ENCODE results near the gene OR5I1. TPM values are rescaled to one million over a fixed set of nuclear protein-coding genes. Genes with fewer than 3 reads are reported as not detected.
A peak's percentile ranks its signal among the peaks of the same experiment; 100 is the strongest.

Gene OR5I1
- polyA plus RNA-seq, 2 of the 4 experiments (the other 2 are of a cell fraction) = not detected

DNA sequence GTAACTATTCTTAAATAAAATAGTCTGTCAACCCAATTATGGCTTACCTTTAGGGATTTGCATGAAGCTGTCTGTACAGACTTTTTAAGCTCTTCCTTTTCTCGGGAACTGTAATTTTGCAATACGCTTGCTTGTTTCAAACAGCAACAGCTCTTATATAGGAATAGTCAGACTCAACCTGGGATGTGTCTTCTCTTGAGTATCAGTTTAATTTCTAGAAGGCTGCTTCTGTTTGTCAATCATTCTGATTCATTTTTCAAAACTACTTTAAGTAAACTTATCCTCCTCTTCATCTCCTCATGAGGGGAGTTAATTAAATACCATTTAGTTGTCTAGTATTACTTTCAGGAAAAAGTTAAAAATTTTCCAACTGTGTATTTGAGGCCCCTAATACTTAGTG, 33.6 kb upstream of the OR5I1 start, which contains the start of gene OR10AG1:
OR10AG1 (minus strand) TSS at position 101 of the 400 bp plus-strand sequence; CDS start at position 63, 38 bp downstream.
- WGBS (ENCODE audit: missing lambda C conversion rate) = 0% methylated on average over 2 of the region's 2 CpGs
- H3K4me2 ChIP-seq = no peak within 1 kb of the TSS
- H3K27ac ChIP-seq = no peak within 1 kb of the TSS
- no peaks in the 10 kb centered on the region for H3K4me1 ChIP-seq
- H3K9me3 ChIP-seq = no peaks in the 10 kb centered on the region
- TF ChIP-seq, protein P1, sequence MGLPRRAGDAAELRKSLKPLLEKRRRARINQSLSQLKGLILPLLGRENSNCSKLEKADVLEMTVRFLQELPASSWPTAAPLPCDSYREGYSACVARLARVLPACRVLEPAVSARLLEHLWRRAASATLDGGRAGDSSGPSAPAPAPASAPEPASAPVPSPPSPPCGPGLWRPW (IDR thresholded peaks at IDR 0.05) = no peak
- TF ChIP-seq KDM1A (IDR thresholded peaks at IDR 0.05; ENCODE audit: low read depth) (no peak), HEYL (CRISPR knock-in tag; IDR thresholded peaks at IDR 0.05) (no peak), RFX5 (IDR thresholded peaks at IDR 0.05) (no peak)
- ChIA-PET POLR2A (no interaction called here), CTCF (no interaction called here)
- ATAC-seq (no peak), FAIRE-seq (no peak), DNase-seq (ENCODE audit: low read depth in 1 of 2, low spot score in 1 of 2) (no peak)
- no peak within 1 kb of the TSS for H3K4me3 ChIP-seq

DNA sequence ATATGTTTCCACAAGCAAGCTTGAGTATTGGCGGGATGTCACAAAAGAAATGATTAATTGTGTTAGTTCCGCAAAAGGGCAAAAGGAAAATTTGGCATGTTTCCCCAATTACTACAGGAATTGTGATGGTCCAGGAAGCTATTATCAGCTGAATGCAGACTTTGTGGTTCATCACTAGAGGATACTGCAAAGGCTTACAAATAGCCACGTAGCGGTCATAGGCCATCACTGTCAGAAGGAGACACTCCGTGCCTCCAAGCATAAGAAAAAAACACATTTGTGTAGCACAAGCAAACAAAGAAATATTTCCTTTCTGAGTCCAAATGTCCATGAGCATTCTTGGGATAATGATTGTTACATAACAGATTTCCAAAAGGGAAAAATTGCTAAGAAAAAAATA, 31.7 kb upstream of the OR5I1 start:
- 22% methylated on average over 5 of the region's 5 CpGs for WGBS (ENCODE audit: missing lambda C conversion rate)

DNA sequence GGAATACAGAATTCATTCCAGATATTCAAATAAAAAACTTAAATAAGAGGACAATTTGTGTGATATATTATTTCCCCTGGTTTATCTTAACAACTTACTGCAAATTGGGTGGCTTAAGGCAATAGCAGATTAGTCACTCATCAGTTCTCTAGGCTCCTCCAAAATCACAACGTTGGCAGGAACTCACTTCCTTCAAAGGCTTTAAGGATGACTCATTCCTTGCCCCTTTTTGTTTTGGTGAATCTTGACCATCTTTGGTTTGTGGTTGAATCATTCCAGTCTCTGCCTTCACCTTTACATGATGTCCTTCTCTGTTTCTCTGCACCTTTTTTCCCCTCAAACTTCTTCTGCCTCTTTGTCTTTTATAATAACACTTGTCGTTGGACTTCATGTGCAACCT, 30.2 kb upstream of the OR5I1 start:
- Histone ChIP-seq H3K4me1 (no peaks in the 10 kb centered on the region), H3K4me3 (no peak overlapping the region), H3K27ac (no peak overlapping the region), H3K4me2 (no peak overlapping the region), H3K9me3 (no peaks in the 10 kb centered on the region)
- POLR2A ChIA-PET = no interaction called here
- 6% methylated on average over 2 of the region's 2 CpGs for WGBS (ENCODE audit: missing lambda C conversion rate)
- CTCF ChIA-PET = no interaction called here
- no peak for DNase-seq (ENCODE audit: low read depth in 1 of 2, low spot score in 1 of 2)
- TF ChIP-seq FOSL2 (IDR thresholded peaks at IDR 0.05) (no peak), FOSL2 (CRISPR knock-in tag; IDR thresholded peaks at IDR 0.05) (0 out of 2 replicates have a peak, but pooled peaks have one; percentile 17), RNF2 (IDR thresholded peaks at IDR 0.05; ENCODE audit: borderline replicate concordance, low read depth) (no peak)
- no peak for FAIRE-seq
- ATAC-seq = no peak

More for the DNA sequence above, 31.7 kb upstream of the OR5I1 start:
- ATAC-seq (no peak), FAIRE-seq (no peak), DNase-seq (ENCODE audit: low read depth in 1 of 2, low spot score in 1 of 2) (no peak)
- TF ChIP-seq FOXS1 (CRISPR knock-in tag; IDR thresholded peaks at IDR 0.05) (no peak), JUNB (IDR thresholded peaks at IDR 0.05) (no peak), KDM1A (IDR thresholded peaks at IDR 0.05; ENCODE audit: low read depth) (no peak), ESRRA (IDR thresholded peaks at IDR 0.05; ENCODE audit: borderline replicate concordance, low read length) (no peak), BHLHE40 (IDR thresholded peaks at IDR 0.05; ENCODE audit: low read depth, low read length) (no peak)
- Histone ChIP-seq H3K27ac (no peak overlapping the region), H3K4me3 (no peak overlapping the region), H3K4me1 (no peaks in the 10 kb centered on the region), H3K4me2 (no peak overlapping the region), H3K9me3 (no peaks in the 10 kb centered on the region)
- ChIA-PET CTCF (no interaction called here), POLR2A (no interaction called here)

DNA sequence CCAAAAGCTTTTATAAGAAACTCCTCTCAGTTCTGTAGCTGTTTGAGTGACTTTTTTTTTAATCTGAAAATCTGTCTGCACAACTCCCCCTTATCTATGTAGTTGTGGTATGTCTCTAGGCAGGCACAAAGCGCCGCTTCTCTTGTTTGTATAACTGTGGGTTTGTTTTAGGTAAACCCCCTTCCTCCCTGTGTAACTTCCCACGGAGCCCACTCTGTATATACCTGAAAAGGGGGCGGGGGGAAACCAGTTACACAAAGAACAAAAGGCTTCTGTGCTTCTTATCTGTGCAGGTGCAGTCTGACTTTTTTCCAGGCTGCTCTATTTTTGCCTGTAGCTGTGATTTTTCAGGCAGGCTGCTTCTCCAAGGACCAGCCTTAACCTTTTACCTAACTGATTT, 20.3 kb upstream of the OR5I1 start:
- ATAC-seq = no peak
- POLR2A ChIA-PET = no interaction called here
- no peak for DNase-seq (ENCODE audit: low read depth in 1 of 2, low spot score in 1 of 2)
- H3K4me2 ChIP-seq = no peak overlapping the region
- no peak for FAIRE-seq
- H3K9me3 ChIP-seq = no peaks in the 10 kb centered on the region
- CTCF ChIA-PET = interaction anchor here (0.6 kb wide), 1 partner anchor 145 kb away, joined by 3 read pairs; no protein-coding TSS in a partner anchor
- H3K4me3 ChIP-seq = no peak overlapping the region
- no peak overlapping the region for H3K27ac ChIP-seq
- TF ChIP-seq, protein P2, sequence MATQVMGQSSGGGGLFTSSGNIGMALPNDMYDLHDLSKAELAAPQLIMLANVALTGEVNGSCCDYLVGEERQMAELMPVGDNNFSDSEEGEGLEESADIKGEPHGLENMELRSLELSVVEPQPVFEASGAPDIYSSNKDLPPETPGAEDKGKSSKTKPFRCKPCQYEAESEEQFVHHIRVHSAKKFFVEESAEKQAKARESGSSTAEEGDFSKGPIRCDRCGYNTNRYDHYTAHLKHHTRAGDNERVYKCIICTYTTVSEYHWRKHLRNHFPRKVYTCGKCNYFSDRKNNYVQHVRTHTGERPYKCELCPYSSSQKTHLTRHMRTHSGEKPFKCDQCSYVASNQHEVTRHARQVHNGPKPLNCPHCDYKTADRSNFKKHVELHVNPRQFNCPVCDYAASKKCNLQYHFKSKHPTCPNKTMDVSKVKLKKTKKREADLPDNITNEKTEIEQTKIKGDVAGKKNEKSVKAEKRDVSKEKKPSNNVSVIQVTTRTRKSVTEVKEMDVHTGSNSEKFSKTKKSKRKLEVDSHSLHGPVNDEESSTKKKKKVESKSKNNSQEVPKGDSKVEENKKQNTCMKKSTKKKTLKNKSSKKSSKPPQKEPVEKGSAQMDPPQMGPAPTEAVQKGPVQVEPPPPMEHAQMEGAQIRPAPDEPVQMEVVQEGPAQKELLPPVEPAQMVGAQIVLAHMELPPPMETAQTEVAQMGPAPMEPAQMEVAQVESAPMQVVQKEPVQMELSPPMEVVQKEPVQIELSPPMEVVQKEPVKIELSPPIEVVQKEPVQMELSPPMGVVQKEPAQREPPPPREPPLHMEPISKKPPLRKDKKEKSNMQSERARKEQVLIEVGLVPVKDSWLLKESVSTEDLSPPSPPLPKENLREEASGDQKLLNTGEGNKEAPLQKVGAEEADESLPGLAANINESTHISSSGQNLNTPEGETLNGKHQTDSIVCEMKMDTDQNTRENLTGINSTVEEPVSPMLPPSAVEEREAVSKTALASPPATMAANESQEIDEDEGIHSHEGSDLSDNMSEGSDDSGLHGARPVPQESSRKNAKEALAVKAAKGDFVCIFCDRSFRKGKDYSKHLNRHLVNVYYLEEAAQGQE (IDR thresholded peaks at IDR 0.05) = no peak
- TF ChIP-seq TFCP2L1 (CRISPR knock-in tag; IDR thresholded peaks at IDR 0.05) = no peak
- TF ChIP-seq RFX5 (IDR thresholded peaks at IDR 0.05) = no peak
- no peak for TF ChIP-seq FOSB (CRISPR knock-in tag; IDR thresholded peaks at IDR 0.05)
- no peaks in the 10 kb centered on the region for H3K4me1 ChIP-seq
- 0% methylated on average over 4 of the region's 4 CpGs for WGBS (ENCODE audit: missing lambda C conversion rate)

DNA sequence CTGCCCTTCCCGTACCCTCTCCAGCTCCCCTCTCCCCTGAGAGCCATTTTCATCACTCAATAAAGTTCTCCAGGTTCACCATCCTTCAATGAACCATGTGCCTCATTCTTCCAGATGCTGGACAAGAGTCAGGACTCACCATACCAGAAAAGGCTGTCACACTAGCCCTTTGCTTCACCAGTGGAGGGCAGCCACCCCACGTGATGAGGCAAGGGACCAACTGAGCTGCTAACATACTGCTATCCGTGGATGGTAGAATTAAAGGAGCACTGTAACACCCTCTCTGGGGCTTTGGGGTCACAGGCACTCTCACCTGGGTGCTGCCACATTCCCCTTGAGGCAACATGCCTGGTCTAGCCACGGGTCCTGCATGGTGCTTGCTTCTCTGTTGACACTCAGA, 13.1 kb upstream of the OR5I1 start:
- CTCF ChIA-PET = no interaction called here
- POLR2A ChIA-PET = no interaction called here
- H3K27ac ChIP-seq = no peak overlapping the region
- ATAC-seq (no peak), DNase-seq (ENCODE audit: low read depth in 1 of 2, low spot score in 1 of 2) (no peak), FAIRE-seq (no peak)
- H3K4me3 ChIP-seq = no peak overlapping the region
- WGBS (ENCODE audit: missing lambda C conversion rate) = 3% methylated on average over 4 of the region's 4 CpGs
- no peak overlapping the region for H3K4me2 ChIP-seq
- H3K9me3 ChIP-seq = no peaks in the 10 kb centered on the region
- H3K4me1 ChIP-seq = no peaks in the 10 kb centered on the region
- TF ChIP-seq MAZ (IDR thresholded peaks at IDR 0.05; ENCODE audit: borderline replicate concordance, low read depth, low read length) (no peak), CHD2 (IDR thresholded peaks at IDR 0.05; ENCODE audit: low read length, partially characterized antibody) (no peak), EHMT2 (IDR thresholded peaks at IDR 0.05; ENCODE audit: low read depth) (no peak), MYC (IDR thresholded peaks at IDR 0.05; ENCODE audit: borderline replicate concordance, low read length) (no peak), PHF8 (IDR thresholded peaks at IDR 0.05; ENCODE audit: borderline replicate concordance, low read depth) (no peak), ZNF302 (CRISPR knock-in tag; IDR thresholded peaks at IDR 0.05) (no peak), GATA3 (IDR thresholded peaks at IDR 0.05; ENCODE audit: borderline replicate concordance) (no peak), EHF (CRISPR knock-in tag; IDR thresholded peaks at IDR 0.05) (no peak)
- TF ChIP-seq, protein P2 (IDR thresholded peaks at IDR 0.05) = no peak

All from A549 (cell line).